T-helper 17 cell (primary cell): ENCODE data around the gene PMEPA1. TPM values are rescaled to one million over a fixed set of nuclear protein-coding genes. Genes with fewer than 3 reads are reported as not detected.
A peak's percentile ranks its signal among the peaks of the same experiment; 100 is the strongest.

Source experiments
- ATAC-seq: fragments of 150-1000 bp; cut with Tn5 transposase; 2 replicates; pipeline ENCODE4 v1.10.0; 2021; ENCODE audit warnings: mild to moderate bottlenecking, moderate library complexity
- DNase-seq, 3 donors: peaks; one replicate each; pipeline versions ENCODE4 v3.0.0 to v3.0.0-alpha.2; 2020 to 2021
- H3K9me3 ChIP-seq: one replicate; pipeline ENCODE4 v1.7.0; 2013; ENCODE audit warnings: low read length, mild to moderate bottlenecking; ENCODE audit not compliant: control insufficient read depth, poor library complexity, severe bottlenecking
- H3K27ac Mint-ChIP-seq: one replicate; pipeline ENCODE4 v1.8.0; 2022; ENCODE audit warnings: mild to moderate bottlenecking, moderate library complexity, mixed read lengths
- H3K27me3 Mint-ChIP-seq: one replicate; pipeline ENCODE4 v1.8.0; 2022; ENCODE audit warnings: mixed read lengths
- H3K36me3 Mint-ChIP-seq: one replicate; pipeline ENCODE4 v1.8.0; 2022; ENCODE audit warnings: low read depth, mixed read lengths
- H3K4me1 Mint-ChIP-seq: one replicate; pipeline ENCODE4 v1.8.0; 2022; ENCODE audit warnings: mild to moderate bottlenecking, mixed read lengths
- H3K4me3 Mint-ChIP-seq: one replicate; pipeline ENCODE4 v1.8.0; 2022; ENCODE audit warnings: mild to moderate bottlenecking, moderate library complexity, mixed read lengths
- total RNA-seq, 4 donors: library from RNA in 2 of 4; stranded (reverse) in 2 of 4; gene quantifications; one replicate each; pipeline ENCODE4 v1.2.3 and lab custom pipeline; 2022 to 2026

Gene PMEPA1
- total RNA-seq, 2 donors from 2014 or later, result 4.5 to 5.8 TPM

- Mint-ChIP-seq H3K4me1 (peaks cover 6% of the 10 kb centered on the region), H3K27ac (no peak overlapping the region), H3K36me3 (no peaks in the 10 kb centered on the region), H3K27me3 (no peaks in the 10 kb centered on the region), H3K4me3 (no peak overlapping the region)
- ATAC-seq (no peak), DNase-seq (no peak)
- H3K9me3 ChIP-seq, result no peaks in the 10 kb centered on the region
These were observed 40.2 kb downstream of the PMEPA1 start for GRCh38 chr20:57669632-57670031.

- ATAC-seq (no peak), DNase-seq (no peak)
- no peaks in the 10 kb centered on the region for H3K9me3 ChIP-seq
- Mint-ChIP-seq H3K36me3 (no peaks in the 10 kb centered on the region), H3K4me1 (peaks cover 6% of the 10 kb centered on the region), H3K27ac (peak overlapping the region; percentile 29), H3K4me3 (peak overlapping the region; percentile 43), H3K27me3 (no peaks in the 10 kb centered on the region)
These were observed 41.7 kb downstream of the PMEPA1 start for GRCh38 chr20:57667924-57668782.

- Mint-ChIP-seq H3K27me3 (no peaks in the 10 kb centered on the region), H3K36me3 (no peaks in the 10 kb centered on the region), H3K27ac (no peak overlapping the region), H3K4me3 (no peak overlapping the region), H3K4me1 (peaks cover 8% of the 10 kb centered on the region)
- H3K9me3 ChIP-seq, result no peaks in the 10 kb centered on the region
- ATAC-seq, result no peak
- DNase-seq, result no peak
These were observed 42.4 kb downstream of the PMEPA1 start for GRCh38 chr20:57667388-57667787.

GRCh38 chr20:57666834-57667157 is 43.0 kb downstream of the PMEPA1 start:
- H3K36me3 Mint-ChIP-seq, result peaks cover under 1% of the 10 kb centered on the region

GRCh38 chr20:57666106-57666833 is 43.5 kb downstream of the PMEPA1 start:
- H3K27me3 Mint-ChIP-seq, result no peaks in the 10 kb centered on the region
- ATAC-seq (no peak), DNase-seq (no peak)
- H3K36me3 Mint-ChIP-seq, result peaks cover 2% of the 10 kb centered on the region
- H3K9me3 ChIP-seq, result no peaks in the 10 kb centered on the region
- H3K27ac Mint-ChIP-seq, result peak overlapping the region; percentile 59
- no peak overlapping the region for H3K4me3 Mint-ChIP-seq
- peaks cover 11% of the 10 kb centered on the region for H3K4me1 Mint-ChIP-seq

More at GRCh38 chr20:57666834-57667157, 43.0 kb downstream of the PMEPA1 start:
- no peak overlapping the region for H3K4me3 Mint-ChIP-seq
- no peak overlapping the region for H3K27ac Mint-ChIP-seq
- DNase-seq (no peak), ATAC-seq (no peak)
- peaks cover 10% of the 10 kb centered on the region for H3K4me1 Mint-ChIP-seq
- H3K27me3 Mint-ChIP-seq, result no peaks in the 10 kb centered on the region
- no peaks in the 10 kb centered on the region for H3K9me3 ChIP-seq

- peaks cover 11% of the 10 kb centered on the region for H3K4me1 Mint-ChIP-seq
- no peaks in the 10 kb centered on the region for H3K9me3 ChIP-seq
- no peak overlapping the region for H3K27ac Mint-ChIP-seq
- ATAC-seq (no peak), DNase-seq (no peak)
- peaks cover 2% of the 10 kb centered on the region for H3K36me3 Mint-ChIP-seq
- no peaks in the 10 kb centered on the region for H3K27me3 Mint-ChIP-seq
- no peak overlapping the region for H3K4me3 Mint-ChIP-seq
These were observed 44.2 kb downstream of the PMEPA1 start for GRCh38 chr20:57665589-57665971.

- no peaks in the 10 kb centered on the region for H3K27me3 Mint-ChIP-seq
- H3K9me3 ChIP-seq, result no peaks in the 10 kb centered on the region
- ATAC-seq (no peak), DNase-seq (no peak)
- no peak overlapping the region for H3K4me3 Mint-ChIP-seq
- H3K27ac Mint-ChIP-seq, result no peak overlapping the region
- H3K4me1 Mint-ChIP-seq, result peaks cover 7% of the 10 kb centered on the region
- peaks cover 2% of the 10 kb centered on the region for H3K36me3 Mint-ChIP-seq
These were observed 44.8 kb downstream of the PMEPA1 start for GRCh38 chr20:57664924-57665588.

- Mint-ChIP-seq H3K27me3 (no peaks in the 10 kb centered on the region), H3K27ac (no peak overlapping the region), H3K4me3 (no peak overlapping the region), H3K36me3 (peaks cover 2% of the 10 kb centered on the region), H3K4me1 (peaks cover 7% of the 10 kb centered on the region)
- no peak for ATAC-seq
- no peaks in the 10 kb centered on the region for H3K9me3 ChIP-seq
- no peak for DNase-seq
These were observed 45.3 kb downstream of the PMEPA1 start for GRCh38 chr20:57664476-57664875.

GRCh38 chr20:57663681-57664451 is 45.9 kb downstream of the PMEPA1 start:
- no peaks in the 10 kb centered on the region for H3K9me3 ChIP-seq
- H3K4me1 Mint-ChIP-seq, result peaks cover 7% of the 10 kb centered on the region
- no peak for ATAC-seq
- H3K36me3 Mint-ChIP-seq, result peaks cover 2% of the 10 kb centered on the region
- DNase-seq, result peak in 1 of 3 donors; percentile 10
- H3K27me3 Mint-ChIP-seq, result no peaks in the 10 kb centered on the region
- no peak overlapping the region for H3K27ac Mint-ChIP-seq
- H3K4me3 Mint-ChIP-seq, result no peak overlapping the region

- Mint-ChIP-seq H3K36me3 (peaks cover 2% of the 10 kb centered on the region), H3K27ac (peak overlapping the region; percentile 75), H3K27me3 (no peaks in the 10 kb centered on the region), H3K4me1 (peaks cover 6% of the 10 kb centered on the region), H3K4me3 (no peak overlapping the region)
- DNase-seq (peak in 2 of 3 donors; percentile 4), ATAC-seq (no peak)
- no peaks in the 10 kb centered on the region for H3K9me3 ChIP-seq
These were observed 46.6 kb downstream of the PMEPA1 start for GRCh38 chr20:57663241-57663640.

- H3K27ac Mint-ChIP-seq, result peak overlapping the region; percentile 75
- no peak for ATAC-seq
- H3K9me3 ChIP-seq, result no peaks in the 10 kb centered on the region
- H3K27me3 Mint-ChIP-seq, result no peaks in the 10 kb centered on the region
- H3K4me3 Mint-ChIP-seq, result no peak overlapping the region
- H3K4me1 Mint-ChIP-seq, result peaks cover 9% of the 10 kb centered on the region
- peak in 2 of 3 donors; percentile 1 to 4 for DNase-seq
- peaks cover 2% of the 10 kb centered on the region for H3K36me3 Mint-ChIP-seq
These were observed 47.2 kb downstream of the PMEPA1 start for GRCh38 chr20:57662456-57663240.

GRCh38 chr20:57661746-57662455 is 47.9 kb downstream of the PMEPA1 start:
- DNase-seq (peak in 2 of 3 donors; percentile 2 to 3), ATAC-seq (no peak)
- Mint-ChIP-seq H3K27ac (no peak overlapping the region), H3K27me3 (no peaks in the 10 kb centered on the region), H3K4me1 (peaks cover 9% of the 10 kb centered on the region), H3K36me3 (peaks cover 2% of the 10 kb centered on the region), H3K4me3 (no peak overlapping the region)
- H3K9me3 ChIP-seq, result no peaks in the 10 kb centered on the region
